HG03432 (cell line): Measurements from ENCODE around the gene NAA40.

Experiments
- ATAC-seq: cut with Tn5 transposase; IDR thresholded peaks from one replicate; pipeline ENCODE4 v1.9.1; 2021; ENCODE audit warnings: mild to moderate bottlenecking, moderate library complexity; ENCODE audit not compliant: unreplicated experiment

NAA40 gene

DNA sequence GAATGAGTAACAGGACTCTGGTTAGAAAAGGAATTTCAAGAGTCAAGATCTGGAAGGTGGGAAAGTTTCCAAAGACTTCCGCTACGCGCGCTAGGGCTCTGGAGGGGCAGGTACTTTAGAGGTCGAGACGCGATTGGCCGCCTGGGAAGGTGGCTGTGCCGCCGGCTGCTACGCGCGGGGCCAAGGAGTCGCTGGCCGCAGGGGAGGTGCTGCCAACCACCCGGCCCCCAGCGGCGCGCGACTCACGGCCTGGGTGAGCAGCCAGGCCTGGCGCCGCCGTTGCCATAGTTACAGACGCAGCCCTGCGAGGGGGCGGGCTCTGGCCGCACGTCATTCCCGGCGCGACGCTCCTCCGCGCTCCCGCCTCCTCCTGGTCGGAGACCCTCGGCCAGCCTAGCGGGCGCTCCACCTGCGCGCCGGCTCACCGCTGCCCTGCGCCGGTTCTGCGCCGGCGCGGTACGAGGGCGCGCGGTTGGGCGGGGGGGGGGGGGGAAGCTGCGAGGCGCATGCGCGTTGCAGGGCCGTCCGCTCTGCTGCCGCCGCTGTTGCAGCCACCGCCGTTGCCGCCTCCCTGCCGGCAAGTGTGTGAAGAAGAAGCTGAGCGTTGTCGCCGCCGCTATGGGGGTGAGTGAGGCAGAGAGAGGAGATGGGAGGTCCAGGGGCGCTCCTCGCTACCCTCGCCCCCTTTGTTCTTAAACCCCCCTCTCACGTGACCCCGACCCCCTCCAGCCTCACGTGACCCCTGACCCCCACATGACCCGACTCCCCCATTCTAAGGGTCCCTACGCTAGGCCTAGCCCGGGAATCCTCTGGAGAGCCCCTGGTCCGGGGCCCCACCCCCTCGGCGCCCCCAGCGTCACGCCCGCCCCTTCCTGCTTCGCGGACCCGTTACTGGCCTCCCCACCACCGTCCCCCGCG is at the start of gene NAA40:
TSS of gene NAA40 (plus strand) at position 524 of the 918 bp plus-strand sequence. CDS start at position 619, 95 bp downstream.
- ATAC-seq, result peak; percentile 90

DNA sequence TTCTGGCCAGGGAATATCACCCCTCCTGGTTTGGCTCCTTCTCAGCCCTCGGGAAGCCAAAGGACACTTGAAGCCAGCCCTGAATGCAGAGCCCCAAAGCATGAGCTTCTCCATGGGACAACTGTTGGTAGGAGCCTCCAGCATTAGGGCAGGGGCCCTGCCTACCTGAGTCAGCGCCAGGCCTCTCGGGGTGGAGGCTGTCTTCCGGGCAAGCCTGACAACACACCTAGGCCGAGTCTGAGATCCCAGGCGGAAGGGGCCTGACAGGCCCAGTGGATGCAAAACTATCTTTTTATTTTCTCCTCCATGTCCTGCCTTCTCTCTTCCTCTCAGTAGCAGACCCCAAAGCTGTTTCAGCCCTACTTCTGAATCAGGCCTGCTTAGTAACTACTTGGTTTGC is 49.5 kb upstream of the NAA40 start:
- no peak for ATAC-seq

DNA sequence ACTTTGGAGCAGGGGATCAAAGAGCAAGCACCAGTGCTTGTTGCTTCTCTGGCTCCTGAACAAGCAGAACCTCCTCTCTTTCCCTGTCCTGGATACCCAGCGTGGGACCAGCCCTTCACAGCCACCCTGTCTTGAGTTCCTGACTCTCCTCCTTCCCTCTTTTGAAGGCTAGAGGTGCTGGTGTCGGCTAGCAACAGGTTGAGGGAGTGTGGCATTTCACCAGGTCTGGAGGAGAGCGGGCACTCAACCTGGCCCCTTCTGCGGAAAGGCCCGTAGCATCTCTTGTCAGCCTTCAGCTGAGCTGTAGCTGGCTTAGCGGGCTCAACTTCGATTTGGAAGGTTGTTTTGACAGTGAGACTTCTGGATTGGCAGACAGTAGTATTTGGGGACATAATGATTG is 48.4 kb upstream of the NAA40 start:
- no peak for ATAC-seq

DNA sequence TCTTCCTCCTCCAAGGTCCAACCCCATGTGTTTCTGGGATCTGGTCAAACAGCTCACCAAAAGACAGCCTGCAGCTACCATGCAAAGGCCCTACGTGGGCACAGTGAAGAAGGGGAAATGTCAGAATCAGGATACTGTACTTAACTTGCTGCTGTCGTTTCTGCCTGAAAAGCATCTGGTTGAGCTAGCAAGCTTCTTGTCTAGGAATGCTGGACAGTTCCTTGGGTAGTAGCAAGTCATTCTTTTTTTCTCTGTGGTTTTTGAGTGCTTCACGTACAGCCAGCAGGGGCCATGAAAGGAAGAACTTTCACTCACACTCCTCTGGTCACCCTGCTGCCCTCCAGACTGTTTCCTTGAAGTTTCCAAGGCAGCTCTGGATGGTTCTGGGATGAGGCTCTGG is 46.6 kb upstream of the NAA40 start:
- ATAC-seq, result no peak

DNA sequence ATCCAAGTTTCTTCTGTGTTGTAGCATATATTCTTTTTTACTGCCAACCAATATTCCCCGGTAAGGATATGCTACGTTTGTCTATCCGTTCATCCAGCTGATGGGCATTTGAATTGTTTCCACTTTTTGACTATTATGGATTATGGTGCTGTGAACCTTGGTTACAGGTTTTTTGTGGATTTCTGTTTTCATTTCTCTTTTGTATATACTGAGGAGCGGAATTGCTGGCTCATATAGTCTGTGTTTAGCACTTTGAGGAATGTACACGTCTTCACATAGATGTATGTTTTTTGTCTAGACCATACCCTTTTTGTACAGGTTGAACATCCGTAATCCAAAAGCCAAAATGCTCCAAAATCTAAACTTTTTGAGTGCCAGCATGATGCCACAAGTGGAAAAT is 45.4 kb upstream of the NAA40 start:
- ATAC-seq, result no peak

DNA sequence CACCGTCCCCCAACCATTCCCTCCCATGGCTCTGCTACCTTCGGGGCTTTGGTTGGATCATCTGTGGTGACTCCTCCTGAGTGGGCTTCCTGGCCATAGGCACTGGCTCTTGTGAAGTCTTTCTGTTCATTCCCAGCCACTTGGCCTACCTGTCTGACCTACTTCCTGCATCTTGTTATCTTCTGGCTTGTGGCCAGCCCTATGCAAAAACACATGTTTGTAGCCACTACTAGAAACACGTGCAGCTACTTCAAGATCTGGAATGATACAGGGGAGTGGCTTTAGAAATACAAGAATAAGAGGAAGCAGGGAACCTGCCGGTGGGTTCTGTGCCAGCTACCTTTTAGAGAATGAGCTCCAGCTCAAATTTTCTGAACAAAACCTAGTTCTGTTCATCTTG is 42.7 kb upstream of the NAA40 start:
- no peak for ATAC-seq

DNA sequence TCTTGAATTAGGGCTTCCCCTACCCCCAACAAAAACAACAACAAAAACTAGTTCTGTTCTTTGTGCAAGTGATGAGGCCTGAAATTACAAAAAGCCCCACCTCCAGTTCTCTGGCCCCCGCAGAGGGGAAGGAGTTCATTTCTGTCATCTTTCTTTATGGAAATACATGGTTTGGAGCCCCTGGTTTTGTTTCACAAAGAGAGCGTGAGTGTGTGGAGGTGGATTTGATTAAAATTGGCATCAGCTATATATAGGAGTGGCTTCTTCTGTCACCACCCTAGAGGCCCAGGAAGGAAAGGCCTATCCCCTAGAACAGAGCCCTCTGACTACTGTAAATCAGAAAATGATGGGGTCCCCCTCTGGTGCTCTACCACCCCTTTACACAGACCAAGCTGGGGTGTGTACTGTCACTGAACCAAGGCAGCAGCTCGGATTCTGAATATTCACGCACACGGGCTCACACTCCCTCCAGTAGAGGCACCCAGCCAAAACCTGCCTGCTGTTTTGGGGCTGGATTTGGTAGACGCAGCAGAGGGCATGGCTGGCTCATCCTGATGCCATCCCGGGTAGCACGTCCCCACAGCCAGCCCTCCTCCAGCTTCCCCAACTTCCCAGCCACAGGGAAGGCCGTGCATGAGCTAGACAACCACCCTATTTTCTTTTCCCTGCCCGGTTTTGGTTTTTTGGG is 41.2 kb upstream of the NAA40 start:
- ATAC-seq, result no peak

DNA sequence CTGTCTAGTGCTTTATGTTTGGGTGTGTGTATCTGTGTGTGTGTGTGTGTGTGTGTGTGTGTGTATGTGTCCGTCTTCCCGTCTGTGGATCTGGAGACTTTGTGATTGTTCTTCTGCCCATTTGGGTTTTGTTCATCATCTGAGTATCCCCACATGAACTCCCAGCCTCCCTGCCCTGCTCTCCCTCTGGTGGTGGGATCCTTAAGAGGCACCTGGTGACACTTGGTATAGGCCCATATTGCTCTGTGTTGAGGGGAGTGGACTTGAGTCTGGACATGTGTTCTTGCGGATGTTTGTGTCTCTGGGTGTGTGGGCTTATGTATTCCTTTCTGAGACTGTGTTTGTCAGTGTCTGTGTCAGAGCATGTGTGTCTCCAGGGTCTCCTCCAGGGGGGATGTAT is 37.1 kb upstream of the NAA40 start:
- no peak for ATAC-seq

DNA sequence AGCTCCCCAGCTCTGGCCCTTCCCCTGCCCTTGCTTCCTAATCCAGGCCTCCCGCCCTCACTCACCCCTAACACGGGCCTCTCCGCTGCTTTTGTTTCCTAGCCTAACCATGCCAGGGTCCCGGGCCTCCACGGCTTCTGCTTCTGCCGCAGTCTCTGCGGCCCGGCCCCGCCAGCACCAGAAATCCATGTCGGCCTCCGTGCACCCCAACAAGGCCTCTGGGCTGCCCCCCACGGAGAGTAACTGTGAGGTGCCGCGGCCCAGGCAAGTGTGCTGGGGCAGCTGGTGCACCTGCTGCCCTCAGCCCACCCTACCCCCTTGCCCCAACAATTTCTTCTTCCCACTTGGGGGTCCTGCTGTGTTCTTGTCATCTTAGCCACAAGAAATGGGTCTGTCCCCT is 34.9 kb upstream of the NAA40 start:
- ATAC-seq, result no peak

DNA sequence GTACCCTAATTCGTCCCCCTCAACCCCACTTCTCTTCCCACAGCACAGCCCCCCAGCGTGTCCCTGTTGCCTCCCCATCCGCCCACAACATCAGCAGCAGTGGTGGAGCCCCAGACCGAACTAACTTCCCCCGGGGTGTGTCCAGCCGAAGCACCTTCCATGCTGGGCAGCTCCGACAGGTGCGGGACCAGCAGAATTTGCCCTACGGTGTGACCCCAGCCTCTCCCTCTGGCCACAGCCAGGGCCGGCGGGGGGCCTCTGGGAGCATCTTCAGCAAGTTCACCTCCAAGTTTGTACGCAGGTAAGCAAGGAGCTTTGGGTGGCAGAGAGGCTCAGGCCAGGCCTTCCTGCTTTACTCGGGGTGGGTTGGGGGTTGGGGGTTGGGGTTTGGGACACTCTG is 34.1 kb upstream of the NAA40 start:
- ATAC-seq, result no peak

DNA sequence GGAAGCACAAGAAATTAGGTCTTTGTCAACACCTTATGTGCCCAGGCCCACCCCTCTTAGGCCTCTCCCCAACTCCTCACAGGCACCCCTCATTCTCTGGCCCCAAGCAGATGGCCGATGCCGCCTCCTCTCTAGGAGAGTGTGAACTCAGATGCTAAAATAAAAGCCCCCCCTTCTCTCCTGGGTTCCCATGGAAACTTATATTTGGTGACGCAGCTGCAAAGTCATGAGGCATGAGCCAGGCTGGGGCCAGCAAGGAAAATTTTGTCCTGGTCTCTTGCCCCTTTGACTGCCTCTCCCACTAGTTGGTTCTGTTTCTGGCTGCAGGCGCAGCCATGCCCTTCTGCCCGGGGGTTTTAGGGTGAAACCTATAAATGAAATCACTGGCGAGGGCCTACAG is 33.6 kb upstream of the NAA40 start:
- no peak for ATAC-seq

DNA sequence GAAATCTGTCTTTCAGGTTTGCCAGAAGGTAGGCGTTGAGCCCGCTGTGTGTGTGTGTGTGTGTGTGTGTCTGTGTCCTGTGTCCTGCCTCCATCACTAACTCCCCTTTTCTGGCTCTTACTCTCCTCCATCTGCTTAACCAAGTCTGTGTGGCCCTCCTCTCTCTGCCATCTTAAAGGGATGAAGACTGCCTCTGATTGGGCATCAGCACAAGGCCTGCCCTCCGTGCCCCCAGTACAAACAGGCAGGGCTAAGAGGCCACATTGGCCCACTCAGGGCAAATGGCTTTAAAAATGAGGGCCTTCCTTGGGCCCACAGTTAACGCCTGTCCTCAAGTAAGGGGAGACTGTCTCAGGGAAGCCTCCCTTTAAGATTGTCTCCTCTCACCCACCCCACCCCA is 32.7 kb upstream of the NAA40 start:
- no peak for ATAC-seq

DNA sequence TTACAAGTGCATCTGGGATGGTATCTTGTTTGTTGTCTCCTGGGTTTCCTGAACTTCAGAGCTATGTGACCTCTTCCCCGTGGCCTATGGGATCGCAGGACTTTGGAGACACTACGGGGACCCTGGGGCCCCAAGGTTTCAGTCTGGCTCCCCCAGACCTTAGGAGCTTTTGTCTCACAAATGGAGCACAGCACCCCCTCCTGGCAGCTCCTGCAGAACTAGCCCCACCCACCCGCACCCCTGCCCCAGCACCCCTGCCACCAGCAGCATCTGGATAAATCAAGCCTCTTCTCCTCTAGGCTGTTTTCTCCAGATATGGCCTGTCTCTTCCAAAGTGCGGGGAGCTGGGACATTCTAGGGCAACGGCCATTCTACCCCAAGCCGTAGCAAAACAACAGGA is 32.2 kb upstream of the NAA40 start:
- no peak for ATAC-seq

DNA sequence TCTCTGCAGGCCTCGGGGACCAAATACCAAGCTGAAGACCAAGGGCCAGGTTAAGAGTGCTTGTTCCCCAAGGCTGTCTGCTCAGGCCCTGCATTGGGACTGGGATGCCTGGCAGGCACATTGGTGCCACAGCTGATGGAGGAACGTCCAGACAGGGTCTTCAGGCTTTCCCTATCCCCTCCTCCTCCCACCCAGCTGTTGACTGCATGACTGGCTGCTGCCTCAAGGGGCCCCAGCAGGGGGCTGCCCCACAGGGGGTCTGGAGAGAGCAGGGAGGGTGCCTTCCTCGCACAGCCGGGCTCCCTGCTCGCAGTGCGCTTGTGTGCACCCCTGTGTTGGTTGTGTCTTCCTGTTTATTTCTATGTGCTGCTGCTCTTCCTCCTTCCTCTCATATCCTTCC is 31.7 kb upstream of the NAA40 start:
- ATAC-seq, result no peak

DNA sequence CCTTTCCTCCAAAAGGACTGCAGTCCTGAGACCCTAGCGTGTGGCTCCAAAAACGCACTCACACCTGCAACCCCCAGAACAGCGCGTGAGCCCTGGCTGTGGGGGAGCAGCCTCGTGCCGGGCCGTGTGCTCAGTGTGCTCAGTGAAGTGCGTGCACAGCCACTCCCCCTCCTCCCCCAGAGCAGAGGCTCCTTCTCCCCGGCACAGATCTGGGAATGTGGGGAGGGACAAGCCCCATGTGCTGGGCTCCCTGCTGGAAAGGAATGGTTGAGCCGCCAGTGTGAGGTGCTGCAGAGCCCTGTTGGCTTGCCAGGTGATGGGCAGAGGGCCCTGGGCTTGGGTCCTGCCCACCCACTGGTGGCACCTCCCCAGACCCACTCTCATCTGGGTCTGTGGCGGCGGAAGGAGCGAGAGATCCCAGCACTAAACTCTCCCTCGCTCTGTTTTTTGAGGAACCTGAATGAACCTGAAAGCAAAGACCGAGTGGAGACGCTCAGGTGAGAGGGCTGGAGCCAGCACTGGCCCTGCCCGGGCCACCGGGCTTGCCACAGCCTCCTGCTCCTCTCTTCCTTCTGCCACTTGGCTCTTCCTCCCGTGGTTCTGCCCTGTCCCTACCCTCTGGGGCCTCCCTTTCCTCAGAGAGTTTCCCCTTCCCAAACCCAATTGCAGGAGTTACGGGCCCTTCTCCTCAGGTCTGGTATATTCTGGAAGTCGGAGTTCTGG is 30.8 kb upstream of the NAA40 start:
- no peak for ATAC-seq

DNA sequence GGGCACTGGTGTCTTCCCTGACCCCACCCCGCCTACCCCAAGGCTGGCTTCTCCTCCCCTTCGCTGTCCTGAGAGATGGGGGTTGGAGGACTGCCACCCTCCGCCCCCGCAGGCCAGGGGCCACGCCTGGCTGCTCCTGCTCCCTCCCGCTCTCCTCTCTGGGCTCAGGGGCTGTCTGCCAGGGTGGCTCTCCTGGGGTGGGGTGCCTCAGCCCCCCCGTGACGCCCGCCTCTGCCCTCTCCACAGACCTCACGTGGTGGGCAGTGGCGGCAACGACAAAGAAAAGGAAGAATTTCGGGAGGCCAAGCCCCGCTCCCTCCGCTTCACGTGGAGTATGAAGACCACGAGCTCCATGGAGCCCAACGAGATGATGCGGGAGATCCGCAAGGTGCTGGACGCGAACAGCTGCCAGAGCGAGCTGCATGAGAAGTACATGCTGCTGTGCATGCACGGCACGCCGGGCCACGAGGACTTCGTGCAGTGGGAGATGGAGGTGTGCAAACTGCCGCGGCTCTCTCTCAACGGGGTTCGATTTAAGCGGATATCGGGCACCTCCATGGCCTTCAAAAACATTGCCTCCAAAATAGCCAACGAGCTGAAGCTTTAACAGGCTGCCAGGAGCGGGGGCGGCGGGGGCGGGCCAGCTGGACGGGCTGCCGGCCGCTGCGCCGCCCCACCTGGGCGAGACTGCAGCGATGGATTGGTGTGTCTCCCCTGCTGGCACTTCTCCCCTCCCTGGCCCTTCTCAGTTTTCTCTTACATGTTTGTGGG is 30.0 kb upstream of the NAA40 start:
- ATAC-seq, result no peak

DNA sequence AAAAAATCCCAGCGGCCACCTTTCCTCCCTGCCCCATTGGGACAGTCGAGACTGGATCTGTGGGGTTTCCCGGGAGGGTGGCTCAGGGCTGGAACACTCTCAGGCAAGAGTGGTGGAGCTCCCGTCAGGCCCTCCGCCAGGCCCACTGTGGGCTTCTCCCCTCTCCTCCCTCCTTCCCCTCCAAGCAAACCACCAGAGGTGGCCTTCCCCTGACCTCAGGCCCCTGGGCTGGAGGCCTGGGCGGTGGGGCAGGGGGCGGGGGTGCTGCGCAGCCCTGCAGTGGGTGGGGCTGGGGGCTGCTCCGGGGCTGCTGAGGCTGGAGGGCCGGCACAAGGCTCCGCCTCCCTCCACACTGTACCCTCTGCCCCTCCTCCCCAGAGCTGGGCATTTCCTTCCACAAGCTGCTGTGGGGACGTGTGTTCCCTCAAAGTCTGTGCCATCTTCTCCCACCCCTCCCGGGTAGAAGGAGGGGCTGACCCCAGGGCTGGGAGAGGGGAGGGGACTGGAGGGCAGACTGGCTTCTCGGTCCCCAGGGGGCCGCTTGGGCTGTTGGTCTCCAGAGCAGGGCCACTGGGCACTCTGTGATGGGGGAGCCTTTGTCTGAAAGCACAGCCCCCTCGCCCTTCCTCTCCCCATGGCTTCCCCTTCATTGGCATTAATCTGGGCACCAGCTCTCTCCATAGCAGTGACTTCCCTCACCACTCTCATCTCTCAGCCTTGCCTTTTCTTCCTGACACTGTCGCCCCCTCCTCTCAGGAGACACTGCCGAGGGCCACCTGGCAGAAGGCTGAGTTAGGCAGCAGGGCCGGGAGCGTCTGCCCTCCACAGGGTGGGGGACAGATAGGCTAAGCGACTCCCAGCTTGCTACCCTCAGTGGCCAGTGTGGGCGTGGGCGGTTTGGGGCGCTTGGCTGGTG is 29.0 kb upstream of the NAA40 start:
- no peak for ATAC-seq

DNA sequence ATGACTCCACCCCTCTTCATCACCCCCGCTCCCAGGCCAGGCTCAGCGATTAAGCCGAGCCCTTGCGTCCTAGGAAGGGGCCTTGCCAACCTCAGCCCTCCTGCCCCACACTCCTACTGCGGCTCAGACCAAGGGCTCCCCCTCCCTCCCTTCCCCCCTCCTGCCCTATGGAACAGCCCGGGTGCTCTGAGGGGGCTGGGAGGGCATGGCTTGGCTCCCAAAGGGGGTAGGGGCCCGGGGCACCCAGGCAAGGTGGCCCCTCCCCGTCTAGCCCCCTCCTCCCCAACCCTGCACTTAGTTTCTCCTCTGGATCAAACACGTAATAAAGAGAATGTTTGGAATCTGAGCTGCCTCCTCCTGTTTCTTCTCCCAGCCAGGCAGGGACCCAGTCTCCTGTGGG is 28.1 kb upstream of the NAA40 start:
- no peak for ATAC-seq

DNA sequence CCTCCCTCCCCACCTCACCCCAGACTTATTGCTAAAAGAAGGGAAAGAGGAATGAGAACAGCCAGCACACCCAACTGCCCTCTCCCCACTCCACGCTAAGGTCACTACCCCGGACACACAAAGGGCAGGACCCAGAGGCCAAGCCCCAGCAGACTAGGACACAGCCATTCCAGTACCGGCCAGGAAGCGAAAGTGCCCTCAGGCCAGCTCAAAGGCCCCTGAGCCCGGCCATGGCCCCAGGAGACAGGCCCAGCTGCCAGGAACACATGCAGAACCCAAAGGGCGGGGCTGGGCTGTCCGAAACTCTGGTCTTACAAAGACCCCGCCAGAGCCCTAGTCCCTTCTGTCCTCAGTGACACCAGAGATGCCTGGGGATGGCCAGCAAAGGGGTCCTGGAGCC is 27.4 kb upstream of the NAA40 start:
- no peak for ATAC-seq

DNA sequence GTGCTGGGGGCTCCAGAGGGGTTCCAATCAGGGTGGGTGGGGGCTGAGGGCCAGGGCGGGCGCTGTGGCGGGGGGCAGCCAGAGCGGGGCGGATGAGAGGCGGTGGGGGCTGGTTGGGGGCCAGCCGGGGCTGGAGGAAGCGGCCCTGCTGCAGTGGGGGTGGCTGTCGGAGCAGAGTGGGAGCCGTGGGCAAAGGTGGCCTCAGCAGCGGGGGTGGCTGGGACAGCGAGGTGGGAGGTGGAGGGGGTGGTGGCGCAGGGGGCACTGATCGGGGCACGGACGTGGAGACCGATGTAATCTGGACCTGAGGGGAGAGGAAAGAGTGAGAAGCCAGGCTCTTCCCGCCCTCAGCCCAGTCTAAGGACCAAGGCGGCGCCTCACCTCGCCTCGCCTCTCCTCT is 26.9 kb upstream of the NAA40 start:
- no peak for ATAC-seq
